ENCODE data around the gene TULP1.

TULP1 gene

DNA sequence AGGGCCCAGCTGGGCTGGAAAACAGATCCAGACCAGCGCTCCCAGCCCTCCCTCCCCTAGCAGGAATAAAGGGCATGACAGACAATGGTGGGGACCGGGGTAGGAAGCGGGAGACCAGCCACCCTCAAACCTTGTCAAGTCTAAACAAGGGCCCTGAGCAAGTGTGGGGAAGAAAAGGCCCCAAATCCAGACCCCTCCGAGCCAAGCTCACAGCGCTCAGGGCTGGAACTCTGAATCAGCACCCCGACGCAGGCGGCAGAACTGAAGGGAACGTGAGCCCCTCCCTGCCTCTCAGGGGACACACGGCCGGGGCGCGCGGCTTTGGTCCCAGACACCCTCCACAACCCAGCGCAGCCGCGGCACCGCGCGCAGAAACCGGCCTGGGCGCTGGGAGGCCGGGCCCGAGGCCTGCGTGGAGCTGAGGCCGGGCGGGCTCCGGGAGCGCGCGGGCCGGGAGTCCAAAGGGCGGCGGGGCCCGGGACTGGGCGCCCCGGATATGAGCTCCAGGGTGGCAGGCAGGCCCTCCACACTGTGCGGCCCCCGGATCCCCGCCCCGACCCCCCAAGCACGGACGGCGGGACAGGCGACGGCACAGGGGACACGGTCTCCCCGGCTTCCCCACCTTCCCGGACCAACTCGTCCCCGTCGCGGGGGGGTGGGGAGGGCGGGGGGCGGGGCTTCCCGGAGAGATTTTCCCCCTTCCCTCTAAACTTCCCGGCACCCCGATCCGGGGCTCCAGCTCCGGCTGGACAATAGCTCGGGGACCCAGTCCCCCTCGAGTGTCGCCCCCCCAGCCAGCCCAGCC, 16.5 kb downstream of the TULP1 start:
- DNase-seq = no peak

DNA sequence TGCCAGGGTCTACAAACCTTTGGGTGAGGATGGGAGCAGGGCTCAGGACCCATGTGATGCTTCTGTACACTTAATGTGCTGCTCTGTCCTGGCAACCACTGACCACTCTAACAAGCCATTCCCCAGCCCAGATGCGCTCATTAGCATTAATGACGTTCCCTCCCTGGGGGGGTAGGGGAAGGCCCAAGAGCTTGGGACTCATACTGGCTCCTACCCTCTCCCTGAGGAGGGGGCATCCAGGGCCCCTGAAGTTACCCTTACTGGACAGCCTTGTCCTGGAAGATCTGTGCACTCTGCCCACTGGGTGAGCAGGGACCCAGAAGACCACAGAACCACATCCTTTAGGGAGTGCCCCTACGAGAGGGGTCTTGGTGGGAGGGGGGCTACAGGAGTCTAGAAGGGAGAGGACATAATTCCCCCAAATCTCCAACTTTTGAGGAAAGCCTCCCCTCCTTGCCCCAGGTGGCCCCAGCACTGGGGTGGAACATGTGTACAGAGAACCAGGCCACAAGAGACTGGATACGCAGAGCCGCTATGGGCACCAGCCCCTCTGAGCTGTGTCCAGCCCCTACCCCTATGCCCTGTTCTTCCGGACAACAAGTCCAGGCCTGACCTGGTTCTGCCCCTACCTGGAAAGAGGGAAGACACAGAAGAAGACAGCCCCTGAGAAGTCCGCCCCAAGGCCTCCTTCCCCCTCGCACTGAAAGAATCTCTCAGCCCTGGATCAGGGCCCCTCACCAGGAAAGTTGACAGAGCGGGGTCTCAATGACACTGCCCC, 17.2 kb downstream of the TULP1 start:
- DNase-seq = no peak

GRCh38 chr6:35494161-35494563, 18.5 kb downstream of the TULP1 start:
- no peak for DNase-seq

DNA sequence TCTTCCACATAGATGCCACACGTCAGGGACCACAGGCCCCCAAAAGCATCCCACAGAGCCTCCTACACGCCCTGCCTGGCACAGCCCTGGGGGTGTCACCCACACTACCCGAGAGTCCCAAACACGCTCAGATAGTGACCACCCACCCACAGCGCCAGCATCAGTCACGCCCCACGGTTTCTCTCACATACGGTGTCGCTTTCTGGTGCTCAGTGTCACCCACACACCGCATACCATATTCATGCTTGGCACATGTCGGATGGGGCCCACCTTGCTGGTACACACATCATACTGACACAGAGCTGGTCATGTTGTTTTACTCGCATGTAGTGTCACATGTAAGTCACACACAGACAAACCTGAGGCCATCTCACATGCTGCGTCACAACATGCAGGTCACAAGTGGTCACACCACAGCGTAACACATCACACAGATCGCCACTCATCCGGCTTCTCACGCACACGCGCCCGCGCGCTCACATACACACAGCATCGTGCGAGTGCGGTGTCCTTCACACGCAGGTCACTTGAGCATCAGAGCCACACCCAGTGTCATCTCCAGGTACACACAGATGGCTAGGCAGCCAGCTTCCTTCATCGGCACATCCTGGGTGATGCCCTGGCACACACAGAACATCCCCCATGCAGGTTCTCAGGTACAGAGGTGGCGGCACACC, 19.3 kb downstream of the TULP1 start:
- no peak for DNase-seq

GRCh38 chr6:35492974-35493284, 19.8 kb downstream of the TULP1 start:
- DNase-seq = no peak

GRCh38 chr6:35492258-35492973, 20.3 kb downstream of the TULP1 start:
- DNase-seq = no peak

DNA sequence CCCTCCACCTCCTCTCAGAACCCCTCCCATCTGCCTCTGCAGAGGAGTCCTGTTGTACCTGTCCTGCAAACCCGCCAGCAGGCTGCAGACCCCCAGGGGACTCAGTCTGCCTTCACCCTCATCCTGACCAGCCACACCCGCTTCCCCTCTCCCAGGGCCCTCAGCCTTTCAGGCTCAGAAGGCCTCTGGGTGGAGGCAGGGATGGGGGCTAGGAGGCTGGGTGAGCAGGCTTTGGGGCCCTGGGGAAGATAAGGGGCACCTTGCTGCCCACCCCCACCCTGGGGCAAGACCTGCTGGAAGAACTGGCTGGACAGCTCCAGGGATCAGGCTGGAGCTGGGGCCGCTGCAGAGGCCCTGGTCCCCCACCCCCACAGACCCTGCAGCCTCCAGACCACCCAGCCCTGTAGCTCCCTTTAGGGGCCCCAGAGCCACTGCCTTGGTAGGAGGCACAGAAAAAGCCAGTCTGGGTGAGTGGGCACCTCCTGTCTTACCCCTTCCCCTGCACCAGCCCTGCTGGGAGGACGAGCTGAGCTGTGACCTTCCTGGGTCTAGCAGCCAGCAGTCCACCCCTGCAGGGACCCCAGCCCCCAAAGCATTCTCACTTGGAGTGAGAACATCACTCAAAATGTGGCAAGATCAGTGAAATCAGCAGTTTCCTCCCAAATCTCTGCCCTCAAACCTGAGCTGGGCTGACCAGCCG, 21.0 kb downstream of the TULP1 start:
- no peak for DNase-seq

- no peak for DNase-seq
Observed at GRCh38 chr6:35490821-35491557, 21.7 kb downstream of the TULP1 start.

- no peak for DNase-seq
Observed at GRCh38 chr6:35489995-35490791, 22.5 kb downstream of the TULP1 start.

DNA sequence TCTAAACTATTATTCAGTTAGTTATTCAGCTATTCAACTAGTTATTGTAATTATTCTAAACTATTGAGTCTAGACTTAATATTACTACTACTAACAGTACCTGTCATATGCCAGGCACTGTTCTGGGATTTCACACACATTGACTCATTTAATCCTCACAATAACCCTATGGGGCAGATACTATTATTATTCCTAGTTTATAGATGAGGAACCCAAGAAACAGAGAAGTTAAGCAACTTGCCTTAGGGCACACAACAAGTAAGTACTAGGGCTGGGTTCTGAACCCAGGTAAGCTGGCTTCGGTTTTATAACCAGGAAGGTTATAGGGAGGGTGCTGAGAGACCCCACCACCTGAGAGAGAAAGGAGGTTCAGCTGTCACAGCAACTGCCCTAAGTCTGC, 23.6 kb downstream of the TULP1 start:
- DNase-seq = no peak

GRCh38 chr6:35488517-35488862, 24.2 kb downstream of the TULP1 start:
- DNase-seq = no peak

DNA sequence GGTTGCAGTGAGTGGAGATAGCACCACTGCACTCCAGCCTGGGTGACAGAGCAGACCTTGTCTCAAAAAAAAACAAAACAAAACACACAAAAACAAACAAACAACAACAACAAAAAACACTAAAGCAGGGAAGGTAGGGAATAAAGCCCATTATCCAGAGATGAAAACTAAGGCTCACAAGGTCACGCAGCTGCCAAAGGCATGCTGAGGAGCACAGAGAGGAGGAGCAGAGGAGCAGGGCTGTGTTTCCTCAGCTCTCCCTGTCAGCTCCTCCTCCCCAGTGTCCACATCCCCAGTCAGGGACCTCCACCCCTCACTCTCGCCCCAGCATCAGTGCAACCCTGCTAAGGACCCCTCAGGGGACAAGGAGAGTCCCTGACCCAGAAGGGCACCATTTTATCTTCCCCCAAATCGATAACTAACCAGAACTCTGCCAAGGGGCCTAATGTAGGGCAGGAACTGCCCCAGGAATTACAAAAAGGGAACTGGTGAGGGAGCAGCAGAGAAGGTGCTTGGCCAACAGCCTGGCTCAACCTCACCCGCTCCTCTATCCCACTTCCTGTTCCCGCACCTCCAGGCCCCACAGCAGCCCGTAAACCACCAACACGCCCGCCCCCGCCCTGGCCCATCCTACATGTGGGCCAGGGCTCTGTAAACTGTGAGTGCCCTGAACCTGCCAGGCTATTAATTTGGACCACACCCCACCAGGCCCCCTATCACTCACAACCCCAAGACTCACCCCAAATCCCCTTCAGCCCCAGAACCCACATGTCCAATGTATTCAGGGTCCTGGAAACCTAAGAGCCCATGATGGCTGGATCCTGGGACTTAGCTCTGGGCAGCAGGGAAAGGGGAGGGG, 24.8 kb downstream of the TULP1 start:
- DNase-seq = no peak

- DNase-seq = no peak
Observed at GRCh38 chr6:35486005-35486925, 26.4 kb downstream of the TULP1 start.

- no peak for DNase-seq
Observed at GRCh38 chr6:35485402-35485877, 27.3 kb downstream of the TULP1 start.

DNA sequence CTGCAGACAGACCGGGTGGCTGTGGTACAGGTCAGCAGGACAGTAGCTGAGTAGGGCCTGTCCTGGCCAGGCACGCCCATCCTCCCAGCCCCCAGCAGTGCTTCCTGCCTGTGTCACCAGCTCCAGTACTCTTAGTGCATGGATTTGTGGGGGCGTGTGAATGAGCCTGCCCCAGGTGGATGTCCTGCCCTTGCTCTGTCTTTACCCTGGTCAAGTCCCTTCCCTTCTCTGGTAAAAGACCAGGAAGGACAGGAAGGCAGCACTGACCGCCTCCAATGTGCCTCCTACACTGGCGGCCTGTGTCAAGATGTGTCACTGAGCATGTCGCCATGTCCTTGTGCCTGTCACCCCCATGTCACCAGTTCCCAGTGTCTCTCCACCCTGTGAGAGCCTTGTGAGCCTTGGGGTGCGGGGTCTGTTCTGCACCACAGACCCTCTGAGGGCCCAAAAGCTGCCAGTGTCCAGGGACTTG, 27.7 kb downstream of the TULP1 start:
- DNase-seq = no peak

DNA sequence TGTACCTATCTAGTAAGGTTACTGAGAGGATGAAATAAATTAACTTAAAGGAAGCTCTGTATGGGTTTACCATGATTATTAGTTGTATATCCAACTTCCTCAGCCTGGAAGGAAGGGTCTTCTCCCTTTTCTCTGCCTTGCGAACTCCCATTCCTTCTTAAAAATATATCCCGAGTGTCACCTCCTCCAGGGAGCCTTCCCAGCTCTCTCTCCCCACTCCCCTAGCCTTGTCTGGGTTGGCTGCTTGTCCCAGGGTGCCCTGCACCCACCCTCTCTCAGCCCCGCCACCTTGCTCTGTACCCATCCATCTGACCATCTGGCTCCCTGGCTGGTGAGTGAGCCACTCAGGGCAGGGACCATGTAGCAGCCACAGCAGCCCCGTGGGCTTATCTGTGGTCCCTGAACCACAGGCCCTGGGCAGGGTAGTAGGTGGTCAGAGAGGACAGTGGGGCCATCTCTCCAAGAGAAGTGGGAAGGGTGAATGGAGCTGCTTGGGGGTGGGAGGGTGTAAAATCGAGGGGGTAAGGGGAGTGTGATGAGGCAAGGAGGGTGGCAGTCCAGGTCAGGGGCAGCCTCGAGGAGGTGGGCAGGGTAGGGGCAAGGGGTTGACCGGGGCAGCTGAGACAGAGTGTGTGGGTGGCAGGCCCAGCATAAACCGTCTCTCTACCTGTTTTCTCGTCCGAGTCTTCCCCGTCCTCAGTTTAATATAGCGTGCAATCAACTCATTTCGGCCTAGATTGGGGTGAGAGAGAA, 28.6 kb downstream of the TULP1 start:
- no peak for DNase-seq

DNA sequence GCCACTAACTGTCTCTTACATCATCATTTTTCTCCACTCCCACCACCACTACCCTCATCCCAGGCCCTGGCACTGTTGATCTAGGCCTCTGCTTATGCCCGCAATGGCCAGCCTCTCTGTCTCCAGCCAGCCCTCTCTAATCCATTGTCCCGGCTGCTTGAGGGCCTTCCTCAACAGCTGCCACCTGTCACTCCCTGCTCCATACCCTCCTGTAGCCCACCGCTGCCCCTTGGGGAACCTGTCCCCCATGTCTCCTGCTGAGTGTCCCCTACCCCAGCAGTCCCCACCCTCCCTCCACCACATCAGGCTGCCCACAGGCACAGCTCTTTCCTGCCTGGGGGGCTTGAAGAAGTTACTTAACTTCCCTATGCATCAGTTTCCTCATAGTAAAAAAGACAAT, 29.2 kb downstream of the TULP1 start:
- DNase-seq = no peak

GRCh38 chr6:35483062-35483461, 29.6 kb downstream of the TULP1 start:
- DNase-seq = no peak
